HepG2 (cell line): ENCODE measurements around the gene SLC13A3. TPM values are rescaled to one million over a fixed set of nuclear protein-coding genes. Genes with fewer than 3 reads are reported as not detected.
A peak's percentile ranks its signal among the peaks of the same experiment; 100 is the strongest.

Source experiments
- CAMTA2 ChIP-seq: sonication (generic); formaldehyde crosslinking; IDR thresholded peaks from 2 replicates; pipeline ENCODE4 v1.4.0; 2020; ENCODE audit warnings: mild to moderate bottlenecking, missing genetic modification reagents, borderline replicate concordance
- CC2D1A ChIP-seq: sonication (generic); formaldehyde crosslinking; IDR thresholded peaks from 2 replicates; pipeline ENCODE4 v1.8.1; 2023; ENCODE audit warnings: mild to moderate bottlenecking, missing genetic modification reagents
- CEBPB ChIP-seq: IDR thresholded peaks from 2 replicates; pipeline ENCODE4 v1.6.1; 2011; ENCODE audit warnings: low read depth, low read length, improper control_type of control experiment, borderline replicate concordance
- CHD4 ChIP-seq: fragments of 200-600 bp; sonication (generic); IDR thresholded peaks from 2 replicates; pipeline ENCODE4 v1.7.0; 2017; ENCODE audit warnings: mild to moderate bottlenecking, low read length, borderline replicate concordance
- CSRNP1 ChIP-seq: sonication (generic); formaldehyde crosslinking; IDR thresholded peaks from 2 replicates; pipeline ENCODE4 v1.8.1; 2023; ENCODE audit warnings: mild to moderate bottlenecking, missing genetic modification reagents
- ETV5 ChIP-seq: IDR thresholded peaks from 2 replicates; pipeline ENCODE4 v1.6.1; 2018; ENCODE audit warnings: missing biosample characterization, missing genetic modification reagents, inconsistent platforms, borderline replicate concordance
- HHEX ChIP-seq: IDR thresholded peaks from 2 replicates; pipeline ENCODE4 v1.6.1; 2016; ENCODE audit warnings: control low read depth
- HMG20A ChIP-seq: IDR thresholded peaks from 2 replicates; pipeline ENCODE4 v1.6.1; 2016; ENCODE audit warnings: borderline replicate concordance
- MAX ChIP-seq: IDR thresholded peaks from 2 replicates; pipeline ENCODE4 v1.6.1; 2012; ENCODE audit warnings: inconsistent platforms
- PRDM10 ChIP-seq: sonication (generic); formaldehyde crosslinking; IDR thresholded peaks from 2 replicates; pipeline ENCODE4 v1.4.0; 2020; ENCODE audit warnings: low read depth, missing genetic modification reagents
- SMC3 ChIP-seq: IDR thresholded peaks from 2 replicates; pipeline ENCODE4 v1.6.1; 2011; ENCODE audit warnings: low read length, improper control_type of control experiment
- STAT6 ChIP-seq: sonication (generic); formaldehyde crosslinking; IDR thresholded peaks from 2 replicates; pipeline ENCODE4 v1.4.0; 2020; ENCODE audit warnings: missing genetic modification reagents, mild to moderate bottlenecking, borderline replicate concordance
- ZNF263 ChIP-seq: sonication (generic); formaldehyde crosslinking; IDR thresholded peaks from 2 replicates; pipeline ENCODE4 v1.4.0; 2020; ENCODE audit warnings: missing genetic modification reagents
- ZNF451 ChIP-seq: sonication (generic); formaldehyde crosslinking; IDR thresholded peaks from 2 replicates; pipeline ENCODE4 v1.5.0; 2020; ENCODE audit warnings: mild to moderate bottlenecking, missing genetic modification reagents
- ZNF552 ChIP-seq: sonication (generic); formaldehyde crosslinking; IDR thresholded peaks from 2 replicates; pipeline ENCODE4 v1.9.0; 2022; ENCODE audit warnings: missing genetic modification reagents, mild to moderate bottlenecking, borderline replicate concordance
- ZNF597 ChIP-seq: sonication (generic); formaldehyde crosslinking; IDR thresholded peaks from 2 replicates; pipeline ENCODE4 v1.5.0; 2020; ENCODE audit warnings: missing genetic modification reagents
- polyA plus RNA-seq, 8 experiments: library from polyadenylated mRNA; depleted of rRNA in 3 of 8; stranded (reverse) in 7 of 8; unstranded in 1 of 8; fragments of >200 nt; fragmentation: Illumina TruSeq in 4 of 8; extraction: Trizol in 4 of 8; gene quantifications; 2 replicates each; pipeline versions ENCODE4 v1.2.1 to v1.2.3, GENCODE V29; 2011 to 2016; ENCODE audit warnings: low read depth in 4 of 8, missing spikeins in 1 of 8, mixed read lengths in 1 of 8; ENCODE audit not compliant: insufficient read depth in 1 of 8
- total RNA-seq, 5 experiments: library from RNA; depleted of rRNA; stranded (reverse); fragments of >200 nt; fragmentation: Illumina TruSeq; extraction: Trizol; gene quantifications; 2 replicates each; pipeline ENCODE4 v1.2.3, GENCODE V29; 2016; ENCODE audit warnings: low read depth in 1 of 5
- TF ChIP-seq, protein P1 (sequence below): IDR thresholded peaks from 2 replicates; pipeline ENCODE4 v1.6.1; 2016; ENCODE audit warnings: low read depth

The SLC13A3 gene
- total and polyA plus RNA-seq, 2 of the 13 experiments (the other 11 are each of a cell fraction or from before 2014, with no cell fraction given): 66.5 to 76.0 TPM

- TF ChIP-seq STAT6 (CRISPR knock-in tag) (0 out of 2 replicates have a peak, but pooled peaks have one; percentile 80), HMG20A (CRISPR knock-in tag) (peak; percentile 94), MAX (peak; percentile 73), CC2D1A (no peak), CHD4 (peak; percentile 73; the same call in 1 of the 2 replicates), CAMTA2 (CRISPR knock-in tag) (no peak), ZNF451 (CRISPR knock-in tag) (no peak), HHEX (CRISPR knock-in tag) (peak; percentile 60; the same call in 1 of the 2 replicates), ETV5 (CRISPR knock-in tag) (peak; percentile 81), ZNF263 (CRISPR knock-in tag) (peak; percentile 76), ZNF552 (CRISPR knock-in tag) (no peak), PRDM10 (CRISPR knock-in tag) (peak; percentile 56; the same call in 1 of the 2 replicates), CSRNP1 (CRISPR knock-in tag) (0 out of 2 replicates have a peak, but pooled peaks have one; percentile 50), SMC3 (0 out of 2 replicates have a peak, but pooled peaks have one; percentile 7), ZNF597 (CRISPR knock-in tag) (0 out of 2 replicates have a peak, but pooled peaks have one; percentile 57), CEBPB (peak; percentile 86)
- TF ChIP-seq, protein P1, sequence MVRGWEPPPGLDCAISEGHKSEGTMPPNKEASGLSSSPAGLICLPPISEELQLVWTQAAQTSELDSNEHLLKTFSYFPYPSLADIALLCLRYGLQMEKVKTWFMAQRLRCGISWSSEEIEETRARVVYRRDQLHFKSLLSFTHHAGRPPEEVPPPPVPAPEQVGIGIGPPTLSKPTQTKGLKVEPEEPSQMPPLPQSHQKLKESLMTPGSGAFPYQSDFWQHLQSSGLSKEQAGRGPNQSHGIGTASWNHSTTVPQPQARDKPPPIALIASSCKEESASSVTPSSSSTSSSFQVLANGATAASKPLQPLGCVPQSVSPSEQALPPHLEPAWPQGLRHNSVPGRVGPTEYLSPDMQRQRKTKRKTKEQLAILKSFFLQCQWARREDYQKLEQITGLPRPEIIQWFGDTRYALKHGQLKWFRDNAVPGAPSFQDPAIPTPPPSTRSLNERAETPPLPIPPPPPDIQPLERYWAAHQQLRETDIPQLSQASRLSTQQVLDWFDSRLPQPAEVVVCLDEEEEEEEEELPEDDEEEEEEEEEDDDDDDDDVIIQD (CRISPR knock-in tag): peak; percentile 60; the same call in 1 of the 2 replicates
Observed at GRCh38 chr20:46640536-46641311, 10.5 kb downstream of the SLC13A3 start (continued).
